HG03025 (cell line): ENCODE data around the gene HES6.

Source experiments
- ATAC-seq: cut with Tn5 transposase; IDR thresholded peaks from one replicate; pipeline ENCODE4 v1.9.1; 2021; ENCODE audit warnings: mild to moderate bottlenecking, moderate library complexity; ENCODE audit not compliant: unreplicated experiment, low FRiP score

HES6 gene

DNA sequence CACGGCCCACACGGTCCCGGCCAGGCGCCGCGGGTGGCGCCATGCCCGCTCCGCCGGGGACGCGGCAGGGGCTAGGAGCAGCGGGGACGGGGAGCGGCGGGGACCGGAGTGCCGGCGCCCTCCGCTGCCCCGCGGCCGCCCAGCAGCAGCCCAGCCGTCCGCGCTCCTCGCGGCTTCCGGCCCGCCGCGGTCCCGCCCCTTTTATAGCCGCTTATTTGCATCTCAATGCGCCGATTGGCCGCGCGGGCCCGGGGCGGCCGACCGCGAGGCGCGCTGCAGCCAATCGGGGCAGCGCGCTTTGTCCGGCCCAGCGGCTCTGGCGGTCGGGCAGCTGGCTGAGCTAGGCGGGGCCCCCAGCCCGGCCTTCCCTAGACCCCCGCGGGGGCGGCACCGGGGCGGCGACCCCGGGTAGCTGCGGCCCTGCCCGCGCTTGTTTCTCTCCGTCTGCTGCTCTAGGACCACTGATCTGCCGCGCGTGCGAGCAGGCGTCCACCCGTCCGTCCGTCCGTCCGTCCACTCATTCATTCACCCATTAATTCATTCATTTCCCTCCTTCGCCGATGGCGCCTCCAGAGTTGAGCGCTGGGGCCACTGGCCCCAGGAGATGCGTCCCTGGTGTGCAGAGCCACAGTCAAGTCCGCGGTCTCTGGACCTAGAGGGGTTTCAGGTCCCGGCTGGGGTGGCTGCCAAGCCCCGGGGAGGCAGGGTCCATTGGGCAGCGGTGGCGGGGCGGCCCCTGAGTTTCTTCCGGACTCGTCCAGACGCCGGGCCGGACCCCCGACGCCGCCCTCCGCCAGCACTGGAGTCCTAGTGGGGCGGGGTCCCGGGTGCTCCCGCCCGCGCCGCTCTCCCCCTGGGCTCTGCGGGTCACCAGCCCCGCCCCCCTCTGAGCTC, at the start of gene HES6:
TSS of gene HES6 (minus strand) at position 176 of the 894 bp plus-strand sequence. CDS start at position 43, 133 bp downstream.
- ATAC-seq = peak; percentile 90

DNA sequence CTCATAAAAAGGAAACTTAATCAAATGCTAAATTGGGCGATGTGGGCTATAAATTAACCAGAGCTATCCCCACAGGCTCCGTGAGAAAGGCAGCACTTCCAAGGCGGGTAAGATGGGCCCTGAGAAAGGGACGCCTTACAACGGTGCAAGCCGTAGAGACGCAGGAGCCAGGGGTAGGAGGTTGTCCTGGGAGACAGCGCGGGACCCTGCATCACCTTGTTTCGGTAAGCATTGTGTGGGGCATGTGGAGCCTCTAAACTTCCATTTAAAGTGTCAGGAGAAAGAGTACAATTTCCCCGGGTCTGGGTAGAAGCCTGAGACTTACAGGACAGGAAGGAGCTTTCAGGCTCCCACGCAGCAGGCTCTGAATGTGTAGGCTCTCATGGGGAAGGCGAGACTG, 49.7 kb upstream of the HES6 start:
- no peak for ATAC-seq

DNA sequence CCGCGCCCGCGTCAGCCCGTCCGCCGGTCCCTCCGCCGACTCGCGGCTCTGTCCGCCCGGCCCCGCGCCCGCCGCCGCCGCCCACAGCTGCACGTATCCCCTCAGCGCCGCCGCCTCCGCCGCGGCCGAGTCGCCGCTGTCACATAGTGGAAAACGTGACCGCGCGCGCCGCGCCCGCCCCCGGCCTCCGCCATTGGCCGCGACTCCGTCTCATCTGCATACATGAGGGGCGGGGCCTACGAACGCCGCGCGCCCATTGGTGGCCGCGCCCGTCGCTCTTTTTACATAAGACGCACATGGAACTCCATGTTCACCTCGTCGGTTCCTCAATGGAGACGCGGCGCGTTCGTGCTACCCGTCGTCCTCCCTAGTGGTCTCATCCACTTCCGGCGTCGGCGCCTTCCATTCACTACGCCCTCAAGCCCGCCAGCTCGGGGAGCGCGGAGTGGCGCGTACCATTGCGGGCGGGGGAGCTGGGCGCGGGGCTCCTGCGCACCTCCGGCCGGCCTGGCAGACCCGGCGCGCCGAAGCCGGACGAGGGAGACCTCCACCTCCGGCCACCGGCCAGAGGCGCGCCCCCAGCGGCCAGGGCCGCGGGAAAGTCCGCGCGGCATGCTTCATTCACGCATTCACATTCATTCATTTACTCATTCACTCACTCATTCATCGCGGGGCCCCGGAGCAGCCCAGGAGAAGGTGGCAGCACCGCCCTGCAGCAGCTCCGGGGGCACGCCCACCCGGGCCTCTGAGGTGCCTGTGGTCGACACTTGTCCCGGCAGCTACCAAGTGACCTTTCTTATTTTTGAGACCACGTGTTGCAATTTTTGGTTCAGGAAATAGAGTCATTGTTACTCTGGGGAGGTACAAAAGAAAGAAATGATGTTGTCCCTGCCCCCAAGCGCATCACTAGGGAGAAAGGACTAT, 49.1 kb upstream of the HES6 start:
- ATAC-seq = peak; percentile 89

GRCh38 chr2:238287737-238288649, 48.2 kb upstream of the HES6 start, which contains the start of gene PER2:
TSS of gene PER2 (minus strand) at chr2:238288610. CDS start at chr2:238277936, 10,674 bp downstream.
- no peak for ATAC-seq

DNA sequence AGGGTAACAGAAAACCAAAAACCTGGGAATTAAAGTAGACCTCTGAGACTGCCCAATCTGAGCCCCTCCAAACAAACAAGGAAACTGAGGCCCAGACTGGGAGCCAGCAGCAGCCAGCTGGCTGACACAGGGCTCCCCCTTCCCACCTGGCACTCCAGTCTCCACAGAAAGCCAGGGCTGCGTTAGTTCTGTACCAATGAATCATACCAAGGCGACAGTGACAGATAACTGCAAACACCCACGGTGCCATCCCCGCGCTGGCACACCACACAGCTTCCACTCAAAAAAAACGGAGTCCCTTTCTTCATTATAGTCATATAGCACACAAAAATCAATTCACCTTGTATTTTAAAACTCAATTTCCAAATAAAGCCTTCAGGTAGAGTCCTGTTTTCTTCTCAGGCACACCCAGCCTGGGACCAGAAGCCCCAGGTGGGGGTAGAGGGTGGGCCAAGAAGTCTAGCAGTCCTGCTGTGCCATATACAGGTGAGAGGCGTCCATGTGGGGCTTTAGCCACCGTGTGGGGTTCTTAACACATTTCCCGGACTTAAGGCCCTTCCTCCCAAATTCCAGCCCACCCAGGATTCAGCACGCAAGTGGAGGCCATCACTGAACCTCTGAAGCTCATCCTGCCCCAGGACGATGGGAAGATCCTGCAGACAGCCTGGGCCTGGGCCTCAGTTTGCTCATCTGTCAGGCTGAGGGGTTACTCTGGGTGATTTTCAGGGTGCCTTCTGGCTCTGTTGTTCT, 47.3 kb upstream of the HES6 start:
- no peak for ATAC-seq

GRCh38 chr2:238286551-238286950, 46.7 kb upstream of the HES6 start:
- ATAC-seq = no peak

DNA sequence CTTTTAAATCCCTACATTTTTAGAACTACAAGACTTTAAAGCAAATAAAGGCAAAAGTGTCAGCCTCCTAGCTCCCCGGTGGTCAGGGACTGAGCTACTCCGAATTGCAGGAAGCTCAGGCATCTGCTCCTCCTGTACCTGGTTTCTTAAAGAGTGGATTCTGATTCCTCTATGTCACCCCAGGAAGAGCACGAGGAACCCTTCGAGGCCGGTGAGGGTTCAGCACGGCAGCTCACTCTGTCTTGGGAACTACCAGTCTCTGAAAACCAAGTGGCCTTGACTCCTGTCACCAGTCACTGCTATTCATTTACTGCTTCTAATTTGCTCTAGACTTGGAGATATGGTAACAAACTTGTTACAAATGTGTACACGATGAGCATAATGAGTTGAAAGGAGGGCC, 46.3 kb upstream of the HES6 start:
- no peak for ATAC-seq

DNA sequence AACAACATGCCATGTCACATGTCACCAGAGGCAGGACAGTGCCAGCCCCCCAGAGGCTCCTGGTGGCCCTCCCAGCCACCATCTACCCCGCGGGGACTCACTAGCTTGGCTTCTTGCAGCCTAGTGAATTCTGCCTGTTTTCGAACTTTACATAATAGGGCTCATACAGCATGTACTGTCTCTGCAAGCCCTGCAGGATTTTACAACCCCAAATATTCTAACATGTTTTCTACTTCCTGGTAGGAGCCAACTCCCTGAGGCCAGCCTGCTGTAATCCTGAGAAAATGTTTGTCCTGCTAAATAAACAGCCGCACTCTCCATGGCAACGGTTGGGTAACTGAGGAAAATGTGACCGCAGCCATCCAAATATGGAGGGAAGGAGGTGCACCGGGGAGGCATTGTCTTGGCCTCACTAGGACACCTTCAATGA, 45.8 kb upstream of the HES6 start:
- no peak for ATAC-seq

GRCh38 chr2:238284802-238285515, 45.1 kb upstream of the HES6 start:
- ATAC-seq = no peak

GRCh38 chr2:238282861-238283738, 43.3 kb upstream of the HES6 start:
- ATAC-seq = no peak

GRCh38 chr2:238281826-238282480, 42.1 kb upstream of the HES6 start:
- no peak for ATAC-seq

DNA sequence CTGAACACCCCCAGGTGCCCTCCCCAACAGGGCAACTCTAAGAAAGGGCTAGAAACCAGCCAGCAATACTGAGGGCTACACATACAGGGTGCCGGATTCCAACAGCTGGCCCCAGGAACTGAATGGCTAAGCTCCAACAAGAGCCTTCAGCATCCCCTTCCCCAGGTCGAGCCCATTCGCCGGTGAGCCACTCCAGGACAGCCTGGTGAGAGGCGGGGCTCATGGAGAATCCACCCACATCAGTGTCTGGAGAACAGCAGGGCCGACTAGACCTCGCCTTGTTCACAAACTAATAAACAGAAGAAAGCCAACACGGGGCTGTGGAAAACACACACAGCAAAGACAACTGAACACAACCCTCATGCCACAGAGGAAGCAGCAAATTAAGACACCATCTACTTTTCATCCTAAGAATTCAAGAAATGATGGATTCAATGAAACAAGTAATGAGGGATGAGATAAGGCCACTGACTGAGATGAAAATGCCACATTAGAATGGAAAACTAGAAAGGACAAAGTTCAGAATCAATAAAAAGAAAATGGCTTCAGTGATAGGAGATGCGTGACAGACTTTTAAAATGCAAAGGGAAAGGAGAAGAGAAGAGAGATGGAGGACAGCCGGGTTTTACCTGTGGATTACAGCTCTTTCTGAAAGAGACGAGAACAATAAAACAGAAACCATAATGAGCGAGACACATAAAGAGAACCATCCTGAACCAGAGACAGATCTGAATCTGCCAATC, 40.4 kb upstream of the HES6 start:
- ATAC-seq = no peak

DNA sequence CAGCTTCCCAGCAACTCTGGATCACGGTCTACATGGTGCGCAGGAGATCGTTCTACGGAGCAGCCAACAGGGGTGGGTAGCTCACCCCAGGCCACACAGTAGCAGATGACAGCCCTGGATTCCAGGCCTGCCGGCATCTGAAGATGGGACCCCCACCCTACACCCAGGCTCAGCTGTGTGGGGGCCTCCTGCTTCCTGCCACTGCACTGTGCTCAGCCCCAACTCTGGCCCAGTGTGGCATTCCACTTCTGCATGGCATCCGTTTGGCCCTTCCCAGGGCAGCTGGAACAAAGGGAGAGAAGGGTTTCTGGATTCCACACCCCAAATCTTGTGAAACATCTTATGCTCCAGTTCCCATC, 39.5 kb upstream of the HES6 start:
- no peak for ATAC-seq

GRCh38 chr2:238278626-238279323, 38.9 kb upstream of the HES6 start:
- ATAC-seq = no peak

- no peak for ATAC-seq
Observed at GRCh38 chr2:238277695-238278094, 37.9 kb upstream of the HES6 start.
